GOT3 (cell line): ENCODE data around the gene NEDD8.

Experiments
- DNase-seq: peaks from one replicate; lab custom pipeline; 2025; ENCODE audit warnings: mixed read lengths; lab: John Stamatoyannopoulos, UW

NEDD8 gene

DNA sequence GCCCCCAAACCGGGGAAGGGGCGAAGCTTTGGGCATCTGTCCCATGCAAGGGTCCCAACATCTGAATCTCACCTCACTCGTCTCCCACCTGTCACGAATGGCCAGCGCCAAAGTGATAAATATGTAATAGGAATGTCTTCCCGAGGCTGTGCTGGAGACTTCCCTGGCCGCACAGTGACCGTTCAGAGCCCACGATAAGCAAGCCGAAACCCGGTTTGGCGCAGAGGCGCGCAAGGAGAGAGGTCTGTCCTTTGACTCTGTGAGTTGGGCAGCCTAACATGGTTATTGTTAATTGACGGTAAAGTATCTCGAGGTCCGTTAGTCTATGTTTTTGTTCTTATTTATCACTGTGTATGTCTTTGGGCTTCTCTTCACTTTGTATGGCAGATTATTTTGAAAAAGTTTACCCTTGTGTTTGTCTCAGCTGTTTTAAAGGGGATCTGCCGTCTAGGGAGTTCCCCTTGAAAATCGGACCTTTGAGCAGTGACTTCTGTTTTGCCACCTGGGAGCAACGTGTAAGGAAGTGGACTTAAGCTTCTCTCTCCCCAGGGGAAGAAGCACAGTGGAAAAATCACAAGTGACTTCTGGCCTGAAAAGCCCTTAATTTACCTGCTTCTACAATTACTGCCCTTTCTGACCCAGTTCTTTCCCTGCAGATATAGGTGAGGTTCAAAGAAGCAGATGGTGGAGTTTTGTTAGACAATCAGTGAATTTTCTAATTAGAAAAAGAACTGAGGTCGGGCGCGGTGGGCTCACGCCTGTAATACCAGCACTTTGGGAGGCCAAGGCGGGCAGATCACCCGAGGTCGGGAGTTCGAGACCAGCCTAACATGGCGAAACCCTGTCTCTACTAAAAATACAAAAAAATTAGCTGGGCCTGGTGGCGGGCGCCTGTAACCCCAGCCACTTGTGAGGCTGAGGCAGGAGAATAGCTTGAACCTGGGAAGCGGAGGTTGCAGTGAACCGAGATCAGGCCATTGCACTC, 35.8 kb downstream of the NEDD8 start:
- no peak for DNase-seq

DNA sequence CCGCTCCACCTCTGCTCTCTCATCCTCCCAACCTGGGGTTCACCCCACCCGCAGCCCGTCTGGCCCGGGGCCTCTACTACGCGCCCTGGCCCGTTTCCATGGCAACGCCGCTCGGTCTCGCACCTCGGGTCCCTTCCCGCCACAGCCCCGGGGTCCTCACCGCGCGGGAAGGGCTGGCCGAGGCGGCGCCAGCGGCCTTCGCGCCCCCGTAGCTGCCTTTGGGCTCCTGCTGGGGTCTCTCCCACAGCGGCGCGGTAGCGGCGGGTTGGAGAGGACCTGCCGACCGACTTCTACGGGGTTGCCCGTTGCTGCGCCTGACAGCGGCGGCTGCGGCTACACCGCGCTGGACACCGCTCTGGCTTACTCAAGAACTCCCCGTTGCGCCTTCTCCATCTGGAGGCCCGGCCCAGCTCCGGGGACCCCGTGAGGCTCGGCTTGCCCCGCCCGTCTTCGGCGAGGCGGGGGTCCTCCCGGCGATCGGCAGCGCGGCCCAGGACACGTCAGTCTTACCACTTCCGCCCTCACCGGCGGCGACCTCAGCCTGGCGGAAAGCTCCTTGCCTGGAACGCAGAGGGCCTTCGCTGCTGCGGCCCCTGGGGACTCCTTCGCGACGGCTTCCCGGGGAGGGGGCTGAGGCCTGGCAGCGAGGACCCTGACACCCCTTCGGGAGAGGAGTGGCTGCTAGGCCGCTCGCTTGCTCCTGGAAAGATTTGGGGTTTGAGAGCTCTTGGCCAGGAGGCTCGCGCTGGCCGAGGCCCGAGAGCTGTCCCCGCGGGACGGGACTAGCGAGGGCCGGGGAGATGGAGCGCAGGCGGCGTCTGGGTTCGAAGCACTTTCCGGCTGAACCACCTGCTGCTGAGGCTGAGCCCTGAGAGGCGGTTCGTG, 36.7 kb downstream of the NEDD8 start, which contains the start of gene TM9SF1:
Gene TM9SF1 (minus strand): TSS at position 256 of the 885 bp plus-strand sequence. CDS start 422 bp downstream, outside the sequence.
- DNase-seq = peak; percentile 55

GRCh38 chr14:24194873-24195185, 37.3 kb downstream of the NEDD8 start:
- no peak for DNase-seq

DNA sequence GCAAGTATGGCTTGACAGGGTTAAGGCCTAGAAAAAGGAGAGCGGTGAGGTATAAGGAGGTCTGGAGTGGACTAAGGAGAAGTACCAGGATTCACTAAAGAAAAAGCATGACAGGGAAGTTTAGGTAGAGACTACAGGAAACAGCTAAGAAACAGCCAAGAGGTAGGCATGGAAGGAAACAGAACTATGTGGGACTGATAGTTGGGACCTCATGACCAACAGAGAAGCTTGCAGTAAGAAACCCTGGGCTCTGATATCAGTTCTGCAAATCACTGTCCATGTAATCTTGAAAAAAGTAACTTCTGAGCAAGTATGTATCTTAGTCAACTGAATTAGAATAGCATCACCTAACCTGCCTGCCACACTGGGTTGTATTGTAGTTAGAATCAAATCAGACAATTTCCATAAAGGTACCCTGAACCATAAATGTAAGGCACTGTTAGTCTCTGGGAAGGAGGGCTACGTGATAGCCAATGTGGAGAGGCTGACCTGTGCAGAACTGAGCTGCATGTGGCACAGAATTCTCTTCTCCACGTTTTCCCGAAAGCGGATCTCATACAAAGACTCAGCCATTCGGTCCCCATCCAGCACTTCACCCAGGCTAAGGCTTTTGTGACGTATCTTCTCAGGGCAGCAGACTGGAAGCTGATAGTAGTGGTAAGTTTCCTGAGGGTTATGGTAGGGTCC, 37.8 kb downstream of the NEDD8 start:
- no peak for DNase-seq

- no peak for DNase-seq
Measured at GRCh38 chr14:24192933-24193332, 39.2 kb downstream of the NEDD8 start.

DNA sequence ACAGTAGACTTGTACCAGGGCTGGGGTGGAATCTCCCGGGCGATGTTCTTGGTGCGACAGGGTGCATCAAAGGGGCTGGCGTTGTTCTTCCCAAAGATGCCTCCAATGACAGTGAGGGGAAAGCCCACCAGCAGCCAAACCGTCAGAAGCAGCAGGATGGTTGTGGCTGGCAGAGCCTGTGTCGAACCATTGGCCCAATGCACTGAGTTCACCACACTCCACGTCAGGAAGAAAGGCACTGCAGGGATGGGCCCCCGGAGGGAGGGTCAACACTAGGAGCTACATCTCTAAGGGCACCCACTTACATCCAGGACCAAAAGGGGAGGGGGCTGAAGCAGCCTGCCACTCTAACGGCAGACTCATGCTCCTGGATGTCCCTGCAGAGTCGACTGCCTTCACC, 41.8 kb downstream of the NEDD8 start:
- no peak for DNase-seq

DNA sequence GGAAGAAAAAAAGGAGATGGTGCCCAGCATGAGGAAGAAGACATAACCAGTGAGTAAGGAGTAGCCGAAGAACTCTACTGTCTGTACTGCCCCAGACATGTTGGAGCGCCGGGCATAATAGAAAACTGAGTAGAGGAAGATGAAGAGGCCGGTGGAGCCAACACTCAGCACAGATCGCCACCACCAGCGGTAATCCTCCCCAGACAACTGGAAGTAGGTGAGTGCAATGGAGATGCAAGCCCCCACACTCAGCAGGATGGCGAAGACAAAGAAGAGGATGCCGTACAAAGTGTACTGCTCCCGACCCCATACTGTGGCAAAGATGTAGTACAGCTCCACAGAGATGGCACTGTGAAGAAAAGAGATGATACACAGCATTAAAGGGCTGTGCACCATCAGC, 42.7 kb downstream of the NEDD8 start:
- no peak for DNase-seq

- no peak for DNase-seq
Measured at GRCh38 chr14:24189059-24189375, 43.1 kb downstream of the NEDD8 start.

GRCh38 chr14:24188251-24189058, 43.7 kb downstream of the NEDD8 start, which contains the start of gene IPO4:
Gene IPO4 (minus strand): TSS chr14:24188816. CDS start chr14:24188787, 29 bp downstream.
- peak; percentile 39 for DNase-seq

DNA sequence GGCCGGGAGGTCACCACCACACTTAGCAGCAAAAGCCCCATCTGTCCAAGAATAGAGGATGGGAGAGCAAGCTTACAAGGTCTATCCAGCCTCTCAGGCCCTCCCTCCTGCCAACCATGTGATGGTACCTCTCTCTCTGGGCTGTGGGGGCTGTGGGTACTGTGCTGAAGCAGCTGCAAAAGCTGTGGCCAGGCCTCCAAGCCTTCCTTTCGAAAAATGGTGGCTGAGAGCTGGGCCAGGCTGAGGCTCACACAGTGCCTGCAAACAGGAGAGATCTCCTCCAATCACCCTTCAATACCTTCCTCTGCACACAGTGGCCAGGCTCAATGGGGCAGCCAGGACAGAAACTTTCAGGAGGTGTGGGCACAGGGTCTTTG, 44.6 kb downstream of the NEDD8 start:
- DNase-seq = no peak

DNA sequence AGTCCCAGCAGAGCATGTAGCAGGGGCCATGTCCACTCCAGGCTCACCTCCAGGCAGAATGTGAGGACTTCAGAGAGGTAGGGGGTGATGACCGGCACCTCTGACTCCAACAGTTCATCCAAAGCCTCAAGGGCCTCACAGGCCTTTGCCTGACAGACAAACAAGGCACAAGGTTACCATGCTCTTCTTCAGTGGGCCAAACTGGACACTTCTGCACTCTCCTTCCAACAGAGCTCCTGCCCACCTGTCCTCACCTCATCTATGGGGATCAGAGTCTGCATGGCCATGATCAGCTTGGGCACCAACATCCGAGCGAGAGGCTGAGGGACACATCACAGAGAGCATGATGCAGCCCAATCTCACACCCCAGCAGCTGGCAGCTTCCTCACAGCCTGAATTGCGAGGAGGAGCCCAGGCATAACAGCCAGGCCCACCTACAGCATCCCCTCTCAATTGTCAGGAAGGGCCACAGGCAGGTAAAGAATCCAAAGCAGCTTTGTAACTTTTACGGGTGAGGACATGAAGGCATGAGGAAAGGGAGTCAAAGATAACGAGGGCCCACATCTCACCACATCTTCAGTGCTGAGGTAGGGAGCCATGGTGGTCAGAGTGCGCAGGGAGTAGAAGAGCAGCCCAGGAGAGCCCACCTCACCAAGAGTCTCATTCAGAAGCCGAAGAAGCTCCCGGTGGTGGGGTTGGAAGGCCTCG, 45.2 kb downstream of the NEDD8 start:
- DNase-seq = no peak

- no peak for DNase-seq
Measured at GRCh38 chr14:24185741-24186140, 46.4 kb downstream of the NEDD8 start.

DNA sequence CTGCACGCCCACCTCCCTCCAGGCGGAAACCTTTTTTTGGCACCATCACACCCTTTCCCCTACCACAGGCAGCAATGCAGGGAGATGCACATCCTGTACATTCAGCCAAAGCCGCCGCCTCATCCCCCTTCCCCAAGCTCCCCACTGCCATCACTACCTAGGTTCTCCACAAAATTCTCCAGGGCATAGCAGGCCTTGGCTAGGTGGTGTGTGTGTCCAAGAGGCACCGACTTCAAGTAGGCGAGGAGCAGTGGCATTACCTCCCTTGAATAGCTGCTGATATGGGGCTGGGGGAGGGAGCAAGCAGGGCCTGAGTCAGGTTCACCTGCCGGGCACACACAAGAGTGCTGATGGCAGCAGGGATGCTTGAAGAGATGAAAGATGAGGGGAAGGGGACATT, 47.1 kb downstream of the NEDD8 start:
- no peak for DNase-seq

- DNase-seq = no peak
Measured at GRCh38 chr14:24184104-24184970, 47.8 kb downstream of the NEDD8 start.

- no peak for DNase-seq
Measured at GRCh38 chr14:24183014-24183481, 49.1 kb downstream of the NEDD8 start.

- no peak for DNase-seq
Measured at GRCh38 chr14:24182110-24182882, 49.9 kb downstream of the NEDD8 start.

DNA sequence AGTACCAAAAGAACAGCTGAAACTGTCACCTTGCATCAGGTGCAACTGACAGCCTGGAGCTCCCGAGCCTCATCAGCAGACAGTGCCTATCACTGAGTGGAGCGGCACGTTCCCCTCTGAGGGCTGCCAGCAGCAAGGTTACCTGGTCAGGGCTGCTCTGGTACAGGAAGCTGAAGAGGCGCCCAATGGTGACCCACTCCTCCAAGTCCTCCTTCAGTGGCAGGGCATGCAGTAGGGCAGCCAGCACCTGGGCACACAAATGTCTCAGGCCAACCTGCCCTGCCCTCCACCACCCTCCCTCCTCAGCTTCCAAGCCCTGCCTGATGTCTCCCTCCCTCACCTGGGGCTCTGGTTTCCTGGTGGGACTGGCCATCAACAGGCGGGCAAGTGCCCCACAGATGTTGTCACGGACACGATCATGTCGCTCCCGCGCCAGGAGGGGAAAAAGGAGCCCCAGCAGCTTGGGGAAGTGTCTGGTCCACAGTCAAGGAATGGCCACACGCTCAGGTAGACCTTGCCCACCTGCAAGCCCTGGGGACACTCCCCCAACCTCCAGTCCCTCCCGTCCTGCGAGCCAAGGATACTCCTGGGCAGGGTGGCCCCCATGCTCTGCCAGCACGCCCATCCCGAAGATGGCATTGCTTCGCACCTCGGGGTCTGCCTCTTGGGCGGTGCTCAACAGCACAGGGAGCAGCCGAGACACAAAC, 50.6 kb downstream of the NEDD8 start:
- no peak for DNase-seq
